H1 (cell line): ENCODE results near the gene MIB2. TPM values are rescaled to one million over a fixed set of nuclear protein-coding genes. Genes with fewer than 3 reads are reported as not detected.

Experiments used
- CTCF ChIA-PET: fragments of 300-600 bp; sonication (Branson Sonifier 250); formaldehyde crosslinking; loops from one replicate; lab custom pipeline; 2021; ENCODE audit not compliant: partially characterized antibody; lab: Charles Lee
- POLR2A ChIA-PET: fragments of 300-600 bp; sonication (Branson Sonifier 250); formaldehyde crosslinking; loops from one replicate; lab custom pipeline; 2021; ENCODE audit warnings: inconsistent platforms; ENCODE audit not compliant: partially characterized antibody; lab: Charles Lee
- DNase-seq, 2 experiments: peaks; one replicate each; pipeline versions ENCODE4 v3.0.0 to v3.0.0-alpha.2; 2010 to 2022; ENCODE audit warnings: low spot score in 2 of 2, low read depth in 1 of 2, mixed read lengths in 1 of 2
- FAIRE-seq: peaks from 2 replicates; lab custom pipeline; 2011; peaks lifted over from hg19 to GRCh38; lab: Jason Lieb, UNC
- H2AFZ ChIP-seq: 2 replicates; pipeline ENCODE4 v1.8.1; 2012; ENCODE audit warnings: low read length, inconsistent platforms
- H2AK5ac ChIP-seq: 2 replicates; pipeline ENCODE4 v1.6.1; 2013; ENCODE audit warnings: low read depth, low read length
- H2BK120ac ChIP-seq: replicated peaks from 2 replicates; pipeline ENCODE3; 2013; ENCODE audit warnings: low read depth, low read length, inconsistent platforms
- H2BK12ac ChIP-seq: 2 replicates; pipeline ENCODE4 v1.6.1; 2013; ENCODE audit warnings: low read depth, low read length
- H2BK15ac ChIP-seq: 2 replicates; pipeline ENCODE4 v1.6.1; 2013; ENCODE audit warnings: low read length
- H2BK20ac ChIP-seq: 2 replicates; pipeline ENCODE4 v1.6.1; 2013; ENCODE audit warnings: low read length
- H2BK5ac ChIP-seq: 2 replicates; pipeline ENCODE4 v1.6.1; 2013; ENCODE audit warnings: low read depth, low read length
- H3K14ac ChIP-seq: 2 replicates; pipeline ENCODE4 v1.6.1; 2013; ENCODE audit warnings: inconsistent platforms; ENCODE audit not compliant: insufficient read length
- H3K18ac ChIP-seq: 2 replicates; pipeline ENCODE4 v1.6.1; 2013; ENCODE audit warnings: low read length; ENCODE audit errors: extremely low read depth
- H3K23ac ChIP-seq: 2 replicates; pipeline ENCODE4 v1.6.1; 2013; ENCODE audit warnings: inconsistent platforms; ENCODE audit not compliant: insufficient read length
- H3K23me2 ChIP-seq: 2 replicates; pipeline ENCODE4 v1.6.1; 2013; ENCODE audit warnings: low read depth, low read length
- H3K27ac ChIP-seq: 2 replicates; pipeline ENCODE4 v1.6.1; 2011; ENCODE audit warnings: low read depth, low read length, inconsistent platforms
- H3K27me3 ChIP-seq, 4 experiments: replicated peaks in 1 of 4; 1 replicate in 1 of 4; 2 replicates in 3 of 4; pipeline versions ENCODE4 v1.6.1 to v1.8.1; 2011 to 2013; ENCODE audit warnings: low read length in 3 of 4, mild to moderate bottlenecking in 3 of 4, inconsistent platforms in 2 of 4, mixed read lengths in 2 of 4, moderate library complexity in 1 of 4; ENCODE audit not compliant: control insufficient read depth in 3 of 4, insufficient read depth in 3 of 4; ENCODE audit errors: extremely low read depth in 1 of 4
- H3K36me3 ChIP-seq, 4 experiments: 2 replicates each; pipeline versions ENCODE4 v1.6.1 to v1.8.1; 2011 to 2013; ENCODE audit warnings: mild to moderate bottlenecking in 4 of 4, low read length in 3 of 4, moderate library complexity in 2 of 4, control low read depth in 1 of 4, inconsistent platforms in 1 of 4; ENCODE audit not compliant: insufficient read depth in 4 of 4, control insufficient read depth in 2 of 4
- H3K4ac ChIP-seq: replicated peaks from 2 replicates; pipeline ENCODE3; 2013; ENCODE audit warnings: low read length, low read depth, mixed read lengths, inconsistent platforms; ENCODE audit not compliant: insufficient read length
- H3K4me1 ChIP-seq, 4 experiments: replicated peaks in 1 of 4; 1 replicate in 1 of 4; 2 replicates in 3 of 4; pipeline versions ENCODE4 v1.6.1 to v1.8.1; 2011 to 2013; ENCODE audit warnings: low read length in 3 of 4, inconsistent platforms in 2 of 4, mixed read lengths in 1 of 4; ENCODE audit not compliant: insufficient read depth in 4 of 4, control insufficient read depth in 3 of 4
- H3K4me2 ChIP-seq, 2 experiments: 2 replicates each; pipeline versions ENCODE4 v1.6.1 to v1.8.1; 2011 to 2013; ENCODE audit warnings: low read depth in 2 of 2, low read length in 2 of 2, control low read depth in 1 of 2, inconsistent platforms in 1 of 2, mild to moderate bottlenecking in 1 of 2; ENCODE audit not compliant: insufficient read depth in 1 of 2
- H3K4me3 ChIP-seq, 4 experiments: fragments of 200-600, 300-600 bp in 1 of 4; sonication (generic), shearing (Covaris generic), sonication (Bioruptor Twin) in 1 of 4; 2 replicates each; pipeline versions ENCODE4 v1.5.1 to v1.8.1; 2011 to 2016; ENCODE audit warnings: low read length in 4 of 4, low read depth in 3 of 4, control low read depth in 2 of 4, inconsistent platforms in 2 of 4, mild to moderate bottlenecking in 2 of 4, mixed read lengths in 1 of 4, moderate library complexity in 1 of 4; ENCODE audit not compliant: insufficient read depth in 2 of 4; ENCODE audit errors: extremely low read depth in 1 of 4
- H3K56ac ChIP-seq: replicated peaks from 2 replicates; pipeline ENCODE3; 2013; ENCODE audit warnings: low read depth, mild to moderate bottlenecking, mixed read lengths, low read length, inconsistent platforms; ENCODE audit not compliant: insufficient read length
- H3K79me1 ChIP-seq: 2 replicates; pipeline ENCODE4 v1.6.1; 2013; ENCODE audit warnings: low read depth, low read length, control low read depth
- H3K79me2 ChIP-seq, 2 experiments: 2 replicates each; pipeline versions ENCODE4 v1.6.1 to v1.8.1; 2012 to 2013; ENCODE audit warnings: low read length in 2 of 2, mild to moderate bottlenecking in 2 of 2, inconsistent platforms in 1 of 2; ENCODE audit not compliant: insufficient read depth in 2 of 2, control insufficient read depth in 1 of 2
- H3K9ac ChIP-seq, 4 experiments: replicated peaks in 1 of 4; 1 replicate in 1 of 4; 2 replicates in 3 of 4; pipeline versions ENCODE4 v1.6.1 to v1.8.1; 2011 to 2013; ENCODE audit warnings: low read depth in 3 of 4, low read length in 3 of 4, control low read depth in 2 of 4, mild to moderate bottlenecking in 2 of 4, moderate library complexity in 2 of 4, inconsistent platforms in 1 of 4; ENCODE audit errors: extremely low read depth in 1 of 4
- H3K9me3 ChIP-seq, 2 experiments: 2 replicates each; pipeline versions ENCODE4 v1.6.1 to v1.8.1; 2012 to 2013; ENCODE audit warnings: mild to moderate bottlenecking in 2 of 2, moderate library complexity in 2 of 2, control low read depth in 1 of 2, inconsistent platforms in 1 of 2, low read depth in 1 of 2, low read length in 1 of 2, mixed read lengths in 1 of 2; ENCODE audit not compliant: insufficient read depth in 2 of 2
- H4K20me1 ChIP-seq, 2 experiments: replicated peaks in 1 of 2; 2 replicates each; pipeline versions ENCODE3 to v1.8.1; 2011 to 2013; ENCODE audit warnings: inconsistent platforms in 2 of 2, low read length in 2 of 2, mild to moderate bottlenecking in 1 of 2; ENCODE audit not compliant: insufficient read depth in 2 of 2, control insufficient read depth in 1 of 2
- H4K5ac ChIP-seq: 2 replicates; pipeline ENCODE4 v1.6.1; 2013; ENCODE audit warnings: low read length, low read depth, mixed read lengths, inconsistent platforms; ENCODE audit not compliant: insufficient read length
- H4K8ac ChIP-seq: 2 replicates; pipeline ENCODE4 v1.8.0; 2013; ENCODE audit warnings: mild to moderate bottlenecking, moderate library complexity, low read length, inconsistent platforms; ENCODE audit not compliant: insufficient read depth; ENCODE audit errors: extremely low read depth
- H4K91ac ChIP-seq: replicated peaks from 2 replicates; pipeline ENCODE3; 2013; ENCODE audit warnings: low read length, mixed read lengths, inconsistent platforms; ENCODE audit not compliant: insufficient read length
- ATF3 ChIP-seq: IDR thresholded peaks from 2 replicates; pipeline ENCODE4 v1.6.1; 2011; ENCODE audit warnings: low read depth, mild to moderate bottlenecking, low read length; ENCODE audit not compliant: insufficient read depth
- WGBS, 2 experiments: shearing (Covaris generic) in 1 of 2; methylation state at CpG; one replicate each; pipeline versions ENCODE4 v1.1.6 to v1.1.7; 2013 to 2015; ENCODE audit warnings: low lambda C conversion rate in 2 of 2, mixed read lengths in 2 of 2, inconsistent platforms in 1 of 2, low coverage in 1 of 2, missing lambda C conversion rate in 1 of 2; ENCODE audit not compliant: insufficient replicate concordance in 2 of 2, insufficient coverage in 1 of 2, insufficient read length in 1 of 2; ENCODE audit errors: extremely low coverage in 1 of 2, missing lambda C conversion rate in 1 of 2; 5-methylcytosine and 5-hydroxymethylcytosine counted together
- polyA plus RNA-seq, 7 experiments: library from polyadenylated mRNA; depleted of rRNA in 3 of 7; stranded (reverse) in 5 of 7; unstranded in 2 of 7; fragments of >200 nt in 5 of 7; fragments of 200-250 nt in 2 of 7; gene quantifications; 1 replicate in 5 of 7; 2 replicates in 1 of 7; 4 replicates in 1 of 7; pipeline versions ENCODE4 v1.2.1 to v1.2.3, GENCODE V29; 2011 to 2013; ENCODE audit warnings: missing spikeins in 2 of 7, mixed read lengths in 2 of 7
- total RNA-seq: library from RNA; stranded (reverse); fragmentation: NEBNext Ultra II Directional; extraction: Animal tissue kit (Norgen Biotek cat#: 25700); gene quantifications from 2 replicates; pipeline ENCODE4 v1.2.1, GENCODE V29; 2021
- TF ChIP-seq, protein P1 (sequence below): IDR thresholded peaks from 2 replicates; pipeline ENCODE4 v1.6.1; 2011; ENCODE audit warnings: low read length, improper control_type of control experiment

MIB2 gene
- total and polyA plus RNA-seq, 2 of the 8 experiments (the other 6 are each of a cell fraction or from before 2014, with no cell fraction given) = 32.5 to 60.0 TPM

- H3K27ac ChIP-seq = no peak overlapping the region
These were observed 921 bp upstream of the MIB2 start for GRCh38 chr1:1614204-1614953.

More at GRCh38 chr1:1614204-1614953, 921 bp upstream of the MIB2 start:
- peaks cover 6 to 20% of the 10 kb centered on the region in 2 experiments for H4K20me1 ChIP-seq
- no peak overlapping the region for H3K56ac ChIP-seq
- TF ChIP-seq, protein P1, sequence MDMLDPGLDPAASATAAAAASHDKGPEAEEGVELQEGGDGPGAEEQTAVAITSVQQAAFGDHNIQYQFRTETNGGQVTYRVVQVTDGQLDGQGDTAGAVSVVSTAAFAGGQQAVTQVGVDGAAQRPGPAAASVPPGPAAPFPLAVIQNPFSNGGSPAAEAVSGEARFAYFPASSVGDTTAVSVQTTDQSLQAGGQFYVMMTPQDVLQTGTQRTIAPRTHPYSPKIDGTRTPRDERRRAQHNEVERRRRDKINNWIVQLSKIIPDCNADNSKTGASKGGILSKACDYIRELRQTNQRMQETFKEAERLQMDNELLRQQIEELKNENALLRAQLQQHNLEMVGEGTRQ = peak; percentile 29; the same call in 1 of the 2 replicates
- no peak for TF ChIP-seq ATF3
- H3K14ac ChIP-seq = no peak overlapping the region
- H4K8ac ChIP-seq = no peak overlapping the region; the same call in 1 of the 2 replicates
- ChIA-PET POLR2A (interaction anchor here (0.8 to 4.6 kb wide), 12 partner anchors 10 to 289 kb away, joined by 3 to 34 read pairs (median 6); partner anchors contain the start of genes MMP23B and SSU72), CTCF (interaction anchor here (1.0 to 2.2 kb wide), 7 partner anchors 12 to 73 kb away, joined by 3 to 10 read pairs (median 6); no protein-coding TSS in a partner anchor)
- H2BK20ac ChIP-seq = no peak overlapping the region
- no peak overlapping the region for H4K91ac ChIP-seq
- no peak for FAIRE-seq
- 56% methylated on average over 30 of the region's 30 CpGs; no CpG with 5 or more reads in 1 of the 2 experiments for WGBS, 2 experiments
- peaks cover 0 to 13% of the 10 kb centered on the region in 2 experiments; a peak in 2 of 4 replicates for H3K79me2 ChIP-seq
- no peak overlapping the region for H3K4ac ChIP-seq
- H3K23ac ChIP-seq = no peak overlapping the region
- H3K4me1 ChIP-seq = peaks cover 0 to 13% (median 5%) of the 10 kb centered on the region in 4 experiments; a peak in 5 of 7 replicates
- H3K23me2 ChIP-seq = peaks cover 6% of the 10 kb centered on the region; the same call in 1 of the 2 replicates
- peak overlapping the region; percentile 62 to 94 for H3K4me2 ChIP-seq
- DNase-seq = no peak
- H2BK12ac ChIP-seq = no peak overlapping the region
- H2BK15ac ChIP-seq = no peak overlapping the region
- H3K27me3 ChIP-seq = no peaks in the 10 kb centered on the region; a peak in 1 of 7 replicates
- H3K4me3 ChIP-seq = peak overlapping the region; percentile 80 to 97 (median 92)
- H3K18ac ChIP-seq = no peak overlapping the region
- no peak overlapping the region for H2BK120ac ChIP-seq
- H2AK5ac ChIP-seq = no peak overlapping the region
- H3K9ac ChIP-seq = peak overlapping the region in 3 of 4 experiments; percentile 25 to 41 (median 25); a peak in 3 of 7 replicates
- H3K9me3 ChIP-seq = no peaks in the 10 kb centered on the region
- H3K79me1 ChIP-seq = peaks cover 3% of the 10 kb centered on the region
- H3K36me3 ChIP-seq = no peaks in the 10 kb centered on the region
- H4K5ac ChIP-seq = no peak overlapping the region
- H2AFZ ChIP-seq = no peak overlapping the region
- H2BK5ac ChIP-seq = 0 out of 2 replicates have a peak overlapping the region, but pooled peaks have one; percentile 8
